Measurements from ENCODE around the gene MAN2A2. TPM values are rescaled to one million over a fixed set of nuclear protein-coding genes. Genes with fewer than 3 reads are reported as not detected.
A peak's percentile ranks its signal among the peaks of the same experiment; 100 is the strongest.

Gene MAN2A2
- total and polyA plus RNA-seq, 2 donors (not counting 1 experiment from before 2014, with no cell fraction given): 11.3 to 36.0 TPM

GRCh38 chr15:90885432-90886290, 17.4 kb upstream of the MAN2A2 start:
- peak overlapping the region in 2 of 4 experiments; percentile 47 to 65 for H3K4me3 ChIP-seq (replicated peaks in 1 of 4; ENCODE audit: control extremely low read depth in 1 of 4, insufficient read depth in 1 of 4, low read depth in 3 of 4, low read length in 4 of 4)
- DNase-seq (ENCODE audit: low read depth in 2 of 2): peak; percentile 42 to 71
- H3K4me1 ChIP-seq (ENCODE audit: control insufficient read depth, extremely low read depth, insufficient read depth, low read length): peaks cover 17% of the 10 kb centered on the region

GRCh38 chr15:90886291-90886614, 16.8 kb upstream of the MAN2A2 start:
- Histone ChIP-seq H3K27ac (ENCODE audit: insufficient read depth, low read length) (no peak overlapping the region), H3K4me1 (ENCODE audit: control insufficient read depth, extremely low read depth, insufficient read depth, low read length) (peaks cover 17% of the 10 kb centered on the region), H3K4me3 (replicated peaks in 1 of 4; ENCODE audit: control extremely low read depth in 1 of 4, insufficient read depth in 1 of 4, low read depth in 3 of 4, low read length in 4 of 4) (peak overlapping the region in 1 of 4 experiments; percentile 16), H4K20me1 (ENCODE audit: control insufficient read depth, extremely low read depth, insufficient read depth, low read length) (no peaks in the 10 kb centered on the region), H3K36me3 (ENCODE audit: control insufficient read depth, insufficient read depth, low read length) (peaks cover 14% of the 10 kb centered on the region), H3K9ac (ENCODE audit: insufficient read depth, low read length) (no peak overlapping the region), H2AFZ (ENCODE audit: low read length) (no peak overlapping the region), H3K9me3 (ENCODE audit: control insufficient read depth, insufficient read depth, low read depth, low read length) (no peaks in the 10 kb centered on the region), H3K27me3 (ENCODE audit: control insufficient read depth, insufficient read depth, low read length) (no peaks in the 10 kb centered on the region), H3K4me2 (ENCODE audit: extremely low read depth, insufficient read depth, low read length) (no peak overlapping the region), H3K79me2 (ENCODE audit: control insufficient read depth, insufficient read depth, low read length) (peaks cover 5% of the 10 kb centered on the region)
- no peak for DNase-seq (ENCODE audit: low read depth in 2 of 2)
- TF ChIP-seq CTCF (conservative IDR thresholded peaks at IDR 0.05 in 1 of 2, IDR thresholded peaks at IDR 0.05 in 1 of 2; ENCODE audit: low read depth in 1 of 2, low read length in 2 of 2): no peak
- no peak for TF ChIP-seq EZH2 (IDR thresholded peaks at IDR 0.05; ENCODE audit: low read length, missing control alignments)

More at GRCh38 chr15:90885432-90886290, 17.4 kb upstream of the MAN2A2 start:
- Histone ChIP-seq H3K79me2 (ENCODE audit: control insufficient read depth, insufficient read depth, low read length) (peaks cover 5% of the 10 kb centered on the region), H3K36me3 (ENCODE audit: control insufficient read depth, insufficient read depth, low read length) (peaks cover 17% of the 10 kb centered on the region), H3K9me3 (ENCODE audit: control insufficient read depth, insufficient read depth, low read depth, low read length) (no peaks in the 10 kb centered on the region), H3K27me3 (ENCODE audit: control insufficient read depth, insufficient read depth, low read length) (no peaks in the 10 kb centered on the region), H3K9ac (ENCODE audit: insufficient read depth, low read length) (no peak overlapping the region), H4K20me1 (ENCODE audit: control insufficient read depth, extremely low read depth, insufficient read depth, low read length) (no peaks in the 10 kb centered on the region), H2AFZ (ENCODE audit: low read length) (no peak overlapping the region), H3K27ac (ENCODE audit: insufficient read depth, low read length) (peak overlapping the region; percentile 85), H3K4me2 (ENCODE audit: extremely low read depth, insufficient read depth, low read length) (peak overlapping the region; percentile 83)
- TF ChIP-seq EZH2 (IDR thresholded peaks at IDR 0.05; ENCODE audit: low read length, missing control alignments): no peak
- TF ChIP-seq CTCF (conservative IDR thresholded peaks at IDR 0.05 in 1 of 2, IDR thresholded peaks at IDR 0.05 in 1 of 2; ENCODE audit: low read depth in 1 of 2, low read length in 2 of 2): peak; percentile 97

- peaks cover 17% of the 10 kb centered on the region for H3K4me1 ChIP-seq (ENCODE audit: control insufficient read depth, extremely low read depth, insufficient read depth, low read length)
- no peaks in the 10 kb centered on the region for H3K27me3 ChIP-seq (ENCODE audit: control insufficient read depth, insufficient read depth, low read length)
- H3K4me3 ChIP-seq (replicated peaks in 1 of 4; ENCODE audit: control extremely low read depth in 1 of 4, insufficient read depth in 1 of 4, low read depth in 3 of 4, low read length in 4 of 4): no peak overlapping the region
- no peak for DNase-seq (ENCODE audit: low read depth in 2 of 2)
- H4K20me1 ChIP-seq (ENCODE audit: control insufficient read depth, extremely low read depth, insufficient read depth, low read length): no peaks in the 10 kb centered on the region
- no peak overlapping the region for H2AFZ ChIP-seq (ENCODE audit: low read length)
- H3K36me3 ChIP-seq (ENCODE audit: control insufficient read depth, insufficient read depth, low read length): peaks cover 14% of the 10 kb centered on the region
- H3K27ac ChIP-seq (ENCODE audit: insufficient read depth, low read length): no peak overlapping the region
- H3K79me2 ChIP-seq (ENCODE audit: control insufficient read depth, insufficient read depth, low read length): peaks cover 5% of the 10 kb centered on the region
- TF ChIP-seq EZH2 (IDR thresholded peaks at IDR 0.05; ENCODE audit: low read length, missing control alignments) (no peak), CTCF (conservative IDR thresholded peaks at IDR 0.05 in 1 of 2, IDR thresholded peaks at IDR 0.05 in 1 of 2; ENCODE audit: low read depth in 1 of 2, low read length in 2 of 2) (no peak)
- H3K4me2 ChIP-seq (ENCODE audit: extremely low read depth, insufficient read depth, low read length): no peak overlapping the region
- H3K9ac ChIP-seq (ENCODE audit: insufficient read depth, low read length): no peak overlapping the region
- H3K9me3 ChIP-seq (ENCODE audit: control insufficient read depth, insufficient read depth, low read depth, low read length): no peaks in the 10 kb centered on the region
Measured at GRCh38 chr15:90887037-90887481, 16.0 kb upstream of the MAN2A2 start.
